ENCODE results near the gene ZBTB49.
"Not testable (repeated sequence)": the region's sequence is repeated elsewhere in the genome, so short reads cannot be mapped to it uniquely, and the experiment has no call there.

Gene ZBTB49

GRCh38 chr4:4327652-4328121 is 37.6 kb downstream of the ZBTB49 start:
- no peak for FAIRE-seq

GRCh38 chr4:4328206-4328605 is 38.2 kb downstream of the ZBTB49 start:
- FAIRE-seq = no peak

DNA sequence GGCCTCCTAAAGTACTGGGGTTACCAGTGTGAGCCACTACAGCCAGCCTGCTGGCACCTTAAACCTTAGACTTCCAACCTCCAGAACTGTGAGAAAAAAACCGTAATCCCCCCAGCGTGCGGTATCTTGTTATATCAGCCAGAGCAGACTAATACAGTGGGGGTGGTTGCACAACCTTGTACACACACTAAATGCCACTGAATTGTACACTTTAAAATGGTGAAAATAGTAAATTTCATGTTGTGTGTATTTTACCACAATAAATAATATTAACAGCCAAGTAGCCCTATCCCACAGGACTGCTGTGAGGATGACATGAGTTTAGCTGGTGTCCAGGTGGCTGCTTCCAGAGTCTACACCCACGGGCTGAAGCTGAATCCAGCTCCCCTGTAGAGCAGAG is 38.8 kb downstream of the ZBTB49 start:
- FAIRE-seq = no peak

GRCh38 chr4:4329496-4329895 is 39.4 kb downstream of the ZBTB49 start:
- FAIRE-seq = no peak

DNA sequence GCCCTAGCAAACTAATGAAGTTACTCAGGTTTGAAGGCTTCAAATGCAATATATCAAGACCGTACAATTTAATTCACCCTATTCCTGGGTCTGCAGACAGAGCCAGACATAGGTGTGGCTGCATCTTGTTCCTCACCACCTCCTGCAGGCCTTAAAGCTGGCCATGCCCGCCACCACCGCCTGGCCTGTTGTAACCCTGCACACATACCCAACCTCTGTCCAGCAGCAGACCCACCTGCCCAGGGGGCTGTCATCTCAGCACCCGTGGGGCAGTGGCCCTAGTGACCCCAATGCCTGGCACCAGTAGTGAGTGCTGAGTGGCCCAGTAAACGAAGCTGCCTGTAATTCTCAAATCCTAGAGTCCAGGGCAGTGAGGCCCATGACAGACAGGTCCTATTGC is 40.7 kb downstream of the ZBTB49 start:
- no peak for FAIRE-seq

DNA sequence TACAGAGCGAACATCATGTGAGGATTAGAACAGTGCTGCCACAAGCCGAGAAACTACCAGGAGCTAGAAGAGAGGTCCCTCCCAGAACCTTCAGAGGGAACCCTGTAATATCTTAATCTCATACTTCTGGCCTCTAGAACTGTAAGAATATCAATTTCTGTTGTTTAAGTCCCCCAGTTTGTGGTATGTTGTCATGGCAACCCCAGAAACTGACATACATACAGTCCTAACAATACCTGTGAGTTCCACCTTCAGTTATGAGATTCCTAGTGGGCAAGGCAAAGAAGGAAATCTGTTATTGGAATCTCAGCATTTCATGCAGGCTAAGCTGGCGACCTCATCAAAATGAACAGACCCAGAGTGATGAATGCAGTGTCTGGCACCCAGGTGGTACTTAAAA is 42.5 kb downstream of the ZBTB49 start:
- FAIRE-seq = no peak

GRCh38 chr4:4333265-4333706 is 43.2 kb downstream of the ZBTB49 start:
- no peak for FAIRE-seq

GRCh38 chr4:4334798-4335520 is 44.9 kb downstream of the ZBTB49 start:
- peak; percentile 66 for FAIRE-seq

GRCh38 chr4:4338210-4339001 is 48.4 kb downstream of the ZBTB49 start:
- no peak for FAIRE-seq

GRCh38 chr4:4339504-4340085 is 49.5 kb downstream of the ZBTB49 start:
- no peak for FAIRE-seq

- FAIRE-seq = no peak
These were observed 52.0 kb downstream of the ZBTB49 start for GRCh38 chr4:4341861-4342650.

GRCh38 chr4:4343038-4343437 is 53.0 kb downstream of the ZBTB49 start:
- no peak for FAIRE-seq

GRCh38 chr4:4344915-4345527 is 55.0 kb downstream of the ZBTB49 start:
- FAIRE-seq = no peak

DNA sequence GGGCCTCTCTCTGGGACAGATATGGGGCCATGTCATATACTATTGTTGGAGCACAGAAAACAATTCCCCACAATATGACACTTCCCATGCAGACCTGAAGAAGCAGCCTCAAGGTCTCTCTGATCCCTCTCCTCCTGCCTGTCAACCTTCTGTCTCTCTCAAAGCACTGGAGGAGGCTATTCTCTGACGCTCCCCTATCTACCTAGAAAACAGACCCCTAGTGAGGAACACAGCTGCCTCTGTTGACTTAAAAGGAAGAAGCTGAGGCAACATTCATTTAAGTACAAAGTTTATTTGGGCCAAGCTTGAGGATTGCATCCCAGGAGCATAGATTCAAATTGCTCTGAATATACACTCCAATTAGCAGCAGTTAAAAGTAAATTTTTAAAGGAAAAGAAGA is 57.5 kb downstream of the ZBTB49 start:
- FAIRE-seq = no peak

DNA sequence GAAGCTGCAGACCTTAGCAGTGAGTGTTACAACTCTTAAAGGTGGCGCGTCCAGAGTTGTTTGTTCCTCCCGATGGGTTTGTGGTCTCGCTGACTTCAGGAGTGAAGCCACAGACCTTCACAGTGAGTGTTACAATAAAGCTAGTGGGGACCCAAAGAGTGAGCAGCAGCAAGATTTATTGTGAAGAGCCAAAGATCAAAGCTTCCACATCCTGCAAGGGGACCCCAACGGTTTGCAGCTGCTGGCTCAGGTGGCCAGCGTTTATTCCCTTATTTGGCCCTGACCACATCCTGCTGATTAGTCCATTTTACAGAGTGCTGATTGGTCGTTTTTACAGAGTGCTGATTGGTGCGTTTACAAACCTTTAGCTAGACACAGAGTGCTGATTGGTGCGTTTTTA is 58.5 kb downstream of the ZBTB49 start:
- not testable (repeated sequence) for FAIRE-seq

DNA sequence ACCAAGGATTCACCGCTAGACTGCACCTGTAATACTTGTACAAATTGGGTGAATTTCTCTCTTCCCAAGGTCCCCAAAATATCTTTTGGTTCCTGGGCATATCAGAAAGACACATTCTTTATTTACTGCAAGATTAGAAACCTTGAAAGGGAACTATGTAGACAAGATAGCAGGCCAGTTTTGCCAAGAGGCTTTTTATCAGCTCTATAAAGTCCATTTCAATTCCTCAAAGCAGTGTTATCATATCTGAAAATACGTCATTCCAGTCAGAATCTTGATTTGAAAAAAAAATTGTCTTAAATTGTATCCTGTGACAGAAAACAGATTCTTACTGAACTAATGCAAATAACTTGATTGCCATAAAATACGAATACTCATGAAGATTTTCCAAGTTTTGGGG is 59.8 kb downstream of the ZBTB49 start:
- no peak for FAIRE-seq

DNA sequence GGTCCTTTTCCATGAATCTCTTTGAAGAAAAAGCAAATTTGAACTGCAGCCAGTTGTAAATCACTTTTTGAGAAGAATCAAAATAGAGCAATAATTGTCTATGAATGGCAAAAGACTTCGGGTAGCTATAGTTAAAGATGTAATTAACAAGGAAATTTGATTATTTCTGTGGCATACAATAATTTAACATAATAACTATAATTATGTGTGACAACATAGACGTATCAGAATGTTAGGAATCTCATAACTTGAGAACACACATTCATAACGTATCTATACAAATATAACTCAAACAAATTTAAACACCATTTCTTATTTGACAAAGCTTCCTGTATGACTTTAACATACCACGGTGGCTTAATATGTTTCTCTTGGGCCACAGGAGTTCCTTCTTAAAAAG is 60.9 kb downstream of the ZBTB49 start:
- no peak for FAIRE-seq

DNA sequence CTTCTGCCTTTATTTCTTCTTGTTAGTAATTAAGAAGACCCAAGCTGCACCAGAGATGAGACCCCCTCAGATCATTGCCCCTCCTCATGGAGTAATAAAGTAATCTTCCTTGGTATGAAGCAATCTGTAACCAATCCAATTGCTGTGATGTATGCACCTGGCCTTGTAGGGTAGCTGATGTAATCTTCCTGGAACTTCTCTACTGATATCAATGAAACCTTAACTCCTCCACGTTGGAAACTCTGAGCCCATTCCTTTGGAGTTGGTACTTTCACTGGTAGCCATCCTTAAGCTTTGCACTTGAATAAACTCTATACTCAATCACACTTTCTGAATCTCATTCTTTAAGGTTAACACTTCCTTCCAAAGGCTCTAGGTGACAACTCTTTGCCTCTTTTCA is 65.3 kb downstream of the ZBTB49 start:
- no peak for FAIRE-seq

GRCh38 chr4:4356106-4357041 is 66.3 kb downstream of the ZBTB49 start:
- FAIRE-seq = no peak

DNA sequence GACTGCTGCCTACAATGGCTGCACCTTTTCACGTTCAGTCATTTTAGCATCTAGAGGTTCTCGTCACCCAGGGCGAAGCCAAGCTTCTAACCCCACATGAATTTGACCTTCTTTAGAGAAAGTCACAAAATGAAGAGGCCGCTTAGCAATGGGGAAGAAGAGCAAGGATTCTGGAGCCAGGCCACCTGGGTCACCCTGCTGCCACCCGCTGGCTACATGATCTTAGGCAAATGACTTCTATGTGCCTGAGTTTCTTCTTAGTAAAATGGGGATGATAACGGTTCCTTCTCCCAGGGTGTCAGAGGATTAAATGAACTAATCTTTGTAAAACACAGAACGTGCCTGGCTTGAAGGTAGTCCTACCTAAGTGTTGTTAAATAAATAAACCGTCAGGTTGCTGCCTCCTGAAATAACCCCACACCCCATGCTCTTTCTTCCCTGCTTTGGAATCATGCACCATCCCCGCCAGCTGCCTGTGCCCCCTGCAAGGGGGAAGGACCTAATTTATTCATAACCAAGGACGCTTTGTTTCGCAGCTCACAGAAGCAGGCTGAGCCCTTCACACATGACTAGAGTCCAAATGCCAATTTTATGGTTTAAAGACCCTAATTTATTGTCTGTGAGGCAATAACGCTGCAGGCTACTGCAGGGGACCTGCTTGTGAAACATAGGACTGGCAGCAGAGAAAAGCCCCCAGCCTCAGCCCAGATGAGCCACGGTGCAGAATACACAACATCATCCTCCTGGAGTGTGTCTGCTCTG is 68.2 kb downstream of the ZBTB49 start:
- FAIRE-seq = no peak

- no peak for FAIRE-seq
These were observed 71.8 kb downstream of the ZBTB49 start for GRCh38 chr4:4361883-4362282.

All from islet of Langerhans (tissue), 1 donor.